ENCODE measurements around the gene CA9. TPM values are rescaled to one million over a fixed set of nuclear protein-coding genes. Genes with fewer than 3 reads are reported as not detected.

Gene CA9
- total and polyA plus RNA-seq, 9 of the 15 experiments (the other 6 are each of a cell fraction or from before 2014, with no cell fraction given) = 0.15 to 10.6 (median 0.60) TPM; not detected in 4

- TF ChIP-seq, protein P1, sequence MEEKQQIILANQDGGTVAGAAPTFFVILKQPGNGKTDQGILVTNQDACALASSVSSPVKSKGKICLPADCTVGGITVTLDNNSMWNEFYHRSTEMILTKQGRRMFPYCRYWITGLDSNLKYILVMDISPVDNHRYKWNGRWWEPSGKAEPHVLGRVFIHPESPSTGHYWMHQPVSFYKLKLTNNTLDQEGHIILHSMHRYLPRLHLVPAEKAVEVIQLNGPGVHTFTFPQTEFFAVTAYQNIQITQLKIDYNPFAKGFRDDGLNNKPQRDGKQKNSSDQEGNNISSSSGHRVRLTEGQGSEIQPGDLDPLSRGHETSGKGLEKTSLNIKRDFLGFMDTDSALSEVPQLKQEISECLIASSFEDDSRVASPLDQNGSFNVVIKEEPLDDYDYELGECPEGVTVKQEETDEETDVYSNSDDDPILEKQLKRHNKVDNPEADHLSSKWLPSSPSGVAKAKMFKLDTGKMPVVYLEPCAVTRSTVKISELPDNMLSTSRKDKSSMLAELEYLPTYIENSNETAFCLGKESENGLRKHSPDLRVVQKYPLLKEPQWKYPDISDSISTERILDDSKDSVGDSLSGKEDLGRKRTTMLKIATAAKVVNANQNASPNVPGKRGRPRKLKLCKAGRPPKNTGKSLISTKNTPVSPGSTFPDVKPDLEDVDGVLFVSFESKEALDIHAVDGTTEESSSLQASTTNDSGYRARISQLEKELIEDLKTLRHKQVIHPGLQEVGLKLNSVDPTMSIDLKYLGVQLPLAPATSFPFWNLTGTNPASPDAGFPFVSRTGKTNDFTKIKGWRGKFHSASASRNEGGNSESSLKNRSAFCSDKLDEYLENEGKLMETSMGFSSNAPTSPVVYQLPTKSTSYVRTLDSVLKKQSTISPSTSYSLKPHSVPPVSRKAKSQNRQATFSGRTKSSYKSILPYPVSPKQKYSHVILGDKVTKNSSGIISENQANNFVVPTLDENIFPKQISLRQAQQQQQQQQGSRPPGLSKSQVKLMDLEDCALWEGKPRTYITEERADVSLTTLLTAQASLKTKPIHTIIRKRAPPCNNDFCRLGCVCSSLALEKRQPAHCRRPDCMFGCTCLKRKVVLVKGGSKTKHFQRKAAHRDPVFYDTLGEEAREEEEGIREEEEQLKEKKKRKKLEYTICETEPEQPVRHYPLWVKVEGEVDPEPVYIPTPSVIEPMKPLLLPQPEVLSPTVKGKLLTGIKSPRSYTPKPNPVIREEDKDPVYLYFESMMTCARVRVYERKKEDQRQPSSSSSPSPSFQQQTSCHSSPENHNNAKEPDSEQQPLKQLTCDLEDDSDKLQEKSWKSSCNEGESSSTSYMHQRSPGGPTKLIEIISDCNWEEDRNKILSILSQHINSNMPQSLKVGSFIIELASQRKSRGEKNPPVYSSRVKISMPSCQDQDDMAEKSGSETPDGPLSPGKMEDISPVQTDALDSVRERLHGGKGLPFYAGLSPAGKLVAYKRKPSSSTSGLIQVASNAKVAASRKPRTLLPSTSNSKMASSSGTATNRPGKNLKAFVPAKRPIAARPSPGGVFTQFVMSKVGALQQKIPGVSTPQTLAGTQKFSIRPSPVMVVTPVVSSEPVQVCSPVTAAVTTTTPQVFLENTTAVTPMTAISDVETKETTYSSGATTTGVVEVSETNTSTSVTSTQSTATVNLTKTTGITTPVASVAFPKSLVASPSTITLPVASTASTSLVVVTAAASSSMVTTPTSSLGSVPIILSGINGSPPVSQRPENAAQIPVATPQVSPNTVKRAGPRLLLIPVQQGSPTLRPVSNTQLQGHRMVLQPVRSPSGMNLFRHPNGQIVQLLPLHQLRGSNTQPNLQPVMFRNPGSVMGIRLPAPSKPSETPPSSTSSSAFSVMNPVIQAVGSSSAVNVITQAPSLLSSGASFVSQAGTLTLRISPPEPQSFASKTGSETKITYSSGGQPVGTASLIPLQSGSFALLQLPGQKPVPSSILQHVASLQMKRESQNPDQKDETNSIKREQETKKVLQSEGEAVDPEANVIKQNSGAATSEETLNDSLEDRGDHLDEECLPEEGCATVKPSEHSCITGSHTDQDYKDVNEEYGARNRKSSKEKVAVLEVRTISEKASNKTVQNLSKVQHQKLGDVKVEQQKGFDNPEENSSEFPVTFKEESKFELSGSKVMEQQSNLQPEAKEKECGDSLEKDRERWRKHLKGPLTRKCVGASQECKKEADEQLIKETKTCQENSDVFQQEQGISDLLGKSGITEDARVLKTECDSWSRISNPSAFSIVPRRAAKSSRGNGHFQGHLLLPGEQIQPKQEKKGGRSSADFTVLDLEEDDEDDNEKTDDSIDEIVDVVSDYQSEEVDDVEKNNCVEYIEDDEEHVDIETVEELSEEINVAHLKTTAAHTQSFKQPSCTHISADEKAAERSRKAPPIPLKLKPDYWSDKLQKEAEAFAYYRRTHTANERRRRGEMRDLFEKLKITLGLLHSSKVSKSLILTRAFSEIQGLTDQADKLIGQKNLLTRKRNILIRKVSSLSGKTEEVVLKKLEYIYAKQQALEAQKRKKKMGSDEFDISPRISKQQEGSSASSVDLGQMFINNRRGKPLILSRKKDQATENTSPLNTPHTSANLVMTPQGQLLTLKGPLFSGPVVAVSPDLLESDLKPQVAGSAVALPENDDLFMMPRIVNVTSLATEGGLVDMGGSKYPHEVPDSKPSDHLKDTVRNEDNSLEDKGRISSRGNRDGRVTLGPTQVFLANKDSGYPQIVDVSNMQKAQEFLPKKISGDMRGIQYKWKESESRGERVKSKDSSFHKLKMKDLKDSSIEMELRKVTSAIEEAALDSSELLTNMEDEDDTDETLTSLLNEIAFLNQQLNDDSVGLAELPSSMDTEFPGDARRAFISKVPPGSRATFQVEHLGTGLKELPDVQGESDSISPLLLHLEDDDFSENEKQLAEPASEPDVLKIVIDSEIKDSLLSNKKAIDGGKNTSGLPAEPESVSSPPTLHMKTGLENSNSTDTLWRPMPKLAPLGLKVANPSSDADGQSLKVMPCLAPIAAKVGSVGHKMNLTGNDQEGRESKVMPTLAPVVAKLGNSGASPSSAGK (IDR thresholded peaks at IDR 0.05) = no peak
- TF ChIP-seq FOXO4 (CRISPR knock-in tag; IDR thresholded peaks at IDR 0.05) (no peak), YY1 (IDR thresholded peaks at IDR 0.05; ENCODE audit: borderline replicate concordance in 1 of 3, control insufficient read depth in 1 of 3, extremely low read depth in 1 of 3, insufficient read depth in 3 of 3, insufficient read length in 1 of 3, insufficient replicate concordance in 2 of 3, low read depth in 1 of 3, low read length in 2 of 3) (no peak), ZNF584 (CRISPR knock-in tag; IDR thresholded peaks at IDR 0.05; ENCODE audit: low read depth) (no peak), ZNF3 (CRISPR knock-in tag; IDR thresholded peaks at IDR 0.05) (no peak), SMARCC2 (IDR thresholded peaks at IDR 0.05; ENCODE audit: low read depth) (no peak), GATA2 (CRISPR knock-in tag; IDR thresholded peaks at IDR 0.05) (no peak)
- TF ChIP-seq, protein P2, sequence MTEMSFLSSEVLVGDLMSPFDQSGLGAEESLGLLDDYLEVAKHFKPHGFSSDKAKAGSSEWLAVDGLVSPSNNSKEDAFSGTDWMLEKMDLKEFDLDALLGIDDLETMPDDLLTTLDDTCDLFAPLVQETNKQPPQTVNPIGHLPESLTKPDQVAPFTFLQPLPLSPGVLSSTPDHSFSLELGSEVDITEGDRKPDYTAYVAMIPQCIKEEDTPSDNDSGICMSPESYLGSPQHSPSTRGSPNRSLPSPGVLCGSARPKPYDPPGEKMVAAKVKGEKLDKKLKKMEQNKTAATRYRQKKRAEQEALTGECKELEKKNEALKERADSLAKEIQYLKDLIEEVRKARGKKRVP (CRISPR knock-in tag; IDR thresholded peaks at IDR 0.05) = no peak
- TF ChIP-seq, protein P3, sequence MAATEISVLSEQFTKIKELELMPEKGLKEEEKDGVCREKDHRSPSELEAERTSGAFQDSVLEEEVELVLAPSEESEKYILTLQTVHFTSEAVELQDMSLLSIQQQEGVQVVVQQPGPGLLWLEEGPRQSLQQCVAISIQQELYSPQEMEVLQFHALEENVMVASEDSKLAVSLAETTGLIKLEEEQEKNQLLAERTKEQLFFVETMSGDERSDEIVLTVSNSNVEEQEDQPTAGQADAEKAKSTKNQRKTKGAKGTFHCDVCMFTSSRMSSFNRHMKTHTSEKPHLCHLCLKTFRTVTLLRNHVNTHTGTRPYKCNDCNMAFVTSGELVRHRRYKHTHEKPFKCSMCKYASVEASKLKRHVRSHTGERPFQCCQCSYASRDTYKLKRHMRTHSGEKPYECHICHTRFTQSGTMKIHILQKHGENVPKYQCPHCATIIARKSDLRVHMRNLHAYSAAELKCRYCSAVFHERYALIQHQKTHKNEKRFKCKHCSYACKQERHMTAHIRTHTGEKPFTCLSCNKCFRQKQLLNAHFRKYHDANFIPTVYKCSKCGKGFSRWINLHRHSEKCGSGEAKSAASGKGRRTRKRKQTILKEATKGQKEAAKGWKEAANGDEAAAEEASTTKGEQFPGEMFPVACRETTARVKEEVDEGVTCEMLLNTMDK (IDR thresholded peaks at IDR 0.05; ENCODE audit: borderline replicate concordance, insufficient read depth, low read depth, low read length, poor library complexity, severe bottlenecking) = no peak
These were observed 56.2 kb downstream of the CA9 start (continued) for GRCh38 chr9:35729700-35730485.

Data from K562 (cell line).